ENCODE results near the gene KRT76. TPM values are rescaled to one million over a fixed set of nuclear protein-coding genes. Genes with fewer than 3 reads are reported as not detected.

Gene KRT76
- total RNA-seq, 1 experiment from 2014 or later: not detected

- no peaks in the 10 kb centered on the region for H3K79me2 ChIP-seq (ENCODE audit: low read length)
- H3K36me3 ChIP-seq (ENCODE audit: low read depth, low read length): no peaks in the 10 kb centered on the region
- no peaks in the 10 kb centered on the region; the same call in 1 of the 2 replicates for H3K27me3 ChIP-seq (ENCODE audit: low read length)
- no peaks in the 10 kb centered on the region for H4K20me1 ChIP-seq (ENCODE audit: low read length)
- no peak overlapping the region for H2AFZ ChIP-seq (ENCODE audit: low read length)
- ATAC-seq: no peak
- no TSS peak for BruUV-seq (replicated peaks)
- no peak overlapping the region for H3K4me2 ChIP-seq (ENCODE audit: low read length)
- ChIA-PET CTCF (no interaction called here), POLR2A (ENCODE audit: unreplicated experiment) (no interaction called here)
- TF ChIP-seq EZH2 (IDR thresholded peaks at IDR 0.05; ENCODE audit: low read length, unreplicated experiment) (no peak), CTCF (conservative IDR thresholded peaks at IDR 0.05; ENCODE audit: low read depth, low read length) (no peak), EZH2phosphoT487 (IDR thresholded peaks at IDR 0.05; ENCODE audit: borderline replicate concordance, low read length) (no peak)
- no peak overlapping the region for H3K27ac ChIP-seq (ENCODE audit: low read length)
- H3K4me1 ChIP-seq (ENCODE audit: insufficient read depth, low read length): peaks cover 14% of the 10 kb centered on the region
- no peak overlapping the region for H3K9ac ChIP-seq (ENCODE audit: low read length)
- intact Hi-C loops (cut with micrococcal nuclease): no loop called here
- no peaks in the 10 kb centered on the region for H3K9me2 ChIP-seq (replicated peaks; ENCODE audit: low read length)
- no peaks in the 10 kb centered on the region for H3K9me3 ChIP-seq (ENCODE audit: low read length)
- H3F3A ChIP-seq (ENCODE audit: low read length, unreplicated experiment): no peaks in the 10 kb centered on the region
- H3K4me3 ChIP-seq (ENCODE audit: low read length): no peak overlapping the region
- DNase-seq: no peak
These were observed 38.8 kb upstream of the KRT76 start for GRCh38 chr12:52815676-52816588.

GRCh38 chr12:52815161-52815560, 38.0 kb upstream of the KRT76 start:
- no peaks in the 10 kb centered on the region for H4K20me1 ChIP-seq (ENCODE audit: low read length)
- ChIA-PET POLR2A (ENCODE audit: unreplicated experiment) (no interaction called here), CTCF (no interaction called here)
- no peak overlapping the region for H3K27ac ChIP-seq (ENCODE audit: low read length)
- BruUV-seq (replicated peaks): no TSS peak
- TF ChIP-seq CTCF (conservative IDR thresholded peaks at IDR 0.05; ENCODE audit: low read depth, low read length): no peak
- TF ChIP-seq EZH2phosphoT487 (IDR thresholded peaks at IDR 0.05; ENCODE audit: borderline replicate concordance, low read length): no peak
- TF ChIP-seq EZH2 (IDR thresholded peaks at IDR 0.05; ENCODE audit: low read length, unreplicated experiment): no peak
- no peaks in the 10 kb centered on the region; the same call in 1 of the 2 replicates for H3K27me3 ChIP-seq (ENCODE audit: low read length)
- no peaks in the 10 kb centered on the region for H3K79me2 ChIP-seq (ENCODE audit: low read length)
- no peaks in the 10 kb centered on the region for H3K9me2 ChIP-seq (replicated peaks; ENCODE audit: low read length)
- H3K36me3 ChIP-seq (ENCODE audit: low read depth, low read length): no peaks in the 10 kb centered on the region
- H3K4me3 ChIP-seq (ENCODE audit: low read length): no peak overlapping the region
- DNase-seq: no peak
- ATAC-seq: no peak
- peaks cover 14% of the 10 kb centered on the region for H3K4me1 ChIP-seq (ENCODE audit: insufficient read depth, low read length)
- H3K9me3 ChIP-seq (ENCODE audit: low read length): no peaks in the 10 kb centered on the region
- no peaks in the 10 kb centered on the region for H3F3A ChIP-seq (ENCODE audit: low read length, unreplicated experiment)
- H3K4me2 ChIP-seq (ENCODE audit: low read length): no peak overlapping the region
- intact Hi-C loops (cut with micrococcal nuclease): no loop called here
- no peak overlapping the region for H3K9ac ChIP-seq (ENCODE audit: low read length)
- H2AFZ ChIP-seq (ENCODE audit: low read length): no peak overlapping the region

- no TSS peak for BruUV-seq (replicated peaks)
- DNase-seq (no peak), ATAC-seq (no peak)
- no peaks in the 10 kb centered on the region for H4K20me1 ChIP-seq (ENCODE audit: low read length)
- CTCF ChIA-PET: no interaction called here
- H3K27ac ChIP-seq (ENCODE audit: low read length): peak overlapping the region; percentile 62
- no peaks in the 10 kb centered on the region for H3K36me3 ChIP-seq (ENCODE audit: low read depth, low read length)
- no peak overlapping the region for H3K9ac ChIP-seq (ENCODE audit: low read length)
- POLR2A ChIA-PET (ENCODE audit: unreplicated experiment): no interaction called here
- H2AFZ ChIP-seq (ENCODE audit: low read length): no peak overlapping the region
- no peaks in the 10 kb centered on the region for H3F3A ChIP-seq (ENCODE audit: low read length, unreplicated experiment)
- intact Hi-C loops (cut with micrococcal nuclease): no loop called here
- peaks cover 14% of the 10 kb centered on the region for H3K4me1 ChIP-seq (ENCODE audit: insufficient read depth, low read length)
- no peaks in the 10 kb centered on the region for H3K79me2 ChIP-seq (ENCODE audit: low read length)
- no peak for TF ChIP-seq EZH2 (IDR thresholded peaks at IDR 0.05; ENCODE audit: low read length, unreplicated experiment)
- no peak for TF ChIP-seq CTCF (conservative IDR thresholded peaks at IDR 0.05; ENCODE audit: low read depth, low read length)
- no peak for TF ChIP-seq EZH2phosphoT487 (IDR thresholded peaks at IDR 0.05; ENCODE audit: borderline replicate concordance, low read length)
- H3K4me2 ChIP-seq (ENCODE audit: low read length): no peak overlapping the region
- no peaks in the 10 kb centered on the region for H3K9me3 ChIP-seq (ENCODE audit: low read length)
- H3K4me3 ChIP-seq (ENCODE audit: low read length): no peak overlapping the region
- H3K27me3 ChIP-seq (ENCODE audit: low read length): no peaks in the 10 kb centered on the region; the same call in 1 of the 2 replicates
- no peaks in the 10 kb centered on the region for H3K9me2 ChIP-seq (replicated peaks; ENCODE audit: low read length)
These were observed 37.6 kb upstream of the KRT76 start for GRCh38 chr12:52814710-52815155.

All from PC-3 (cell line).